ENCODE measurements around the gene ALDH1A3.
A peak's percentile ranks its signal among the peaks of the same experiment; 100 is the strongest.

The ALDH1A3 gene

DNA sequence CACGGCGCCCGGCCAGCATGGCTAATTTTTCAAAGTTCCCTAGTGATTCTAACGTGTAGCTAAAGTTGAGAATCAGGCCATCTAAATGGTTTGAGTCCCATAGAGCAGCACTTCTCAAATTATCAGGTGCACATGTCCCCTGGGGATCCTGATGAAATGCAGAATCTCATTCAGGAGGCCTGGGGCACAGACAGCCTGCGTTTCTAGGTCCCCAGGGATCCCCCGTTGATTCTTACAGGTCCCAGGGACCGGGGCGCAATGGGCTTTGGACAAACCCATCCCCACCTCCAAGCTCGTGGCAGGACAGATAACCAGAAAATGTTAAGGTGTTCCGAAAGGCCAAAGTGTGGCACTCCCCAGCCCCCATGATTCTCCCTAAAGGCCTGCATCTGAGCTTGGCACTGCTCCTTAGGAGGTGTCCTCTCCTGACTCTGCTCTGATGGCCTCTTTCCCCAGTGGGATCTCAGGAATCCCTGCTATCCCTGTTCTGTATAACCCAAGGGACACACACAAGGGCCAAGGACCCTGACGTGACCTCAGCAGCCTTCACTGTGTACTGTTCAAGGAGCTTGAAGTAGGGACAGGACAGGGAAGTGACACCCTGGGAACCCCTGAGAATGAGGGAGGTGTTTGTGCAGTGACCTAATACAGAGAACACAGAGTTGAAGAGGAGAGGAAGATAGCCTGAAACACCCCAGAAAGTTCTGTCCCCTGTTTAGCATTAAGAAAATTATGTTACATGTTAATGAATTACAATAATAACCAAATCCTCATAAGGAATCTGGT is 47.5 kb downstream of the ALDH1A3 start:
- no peak for FAIRE-seq

DNA sequence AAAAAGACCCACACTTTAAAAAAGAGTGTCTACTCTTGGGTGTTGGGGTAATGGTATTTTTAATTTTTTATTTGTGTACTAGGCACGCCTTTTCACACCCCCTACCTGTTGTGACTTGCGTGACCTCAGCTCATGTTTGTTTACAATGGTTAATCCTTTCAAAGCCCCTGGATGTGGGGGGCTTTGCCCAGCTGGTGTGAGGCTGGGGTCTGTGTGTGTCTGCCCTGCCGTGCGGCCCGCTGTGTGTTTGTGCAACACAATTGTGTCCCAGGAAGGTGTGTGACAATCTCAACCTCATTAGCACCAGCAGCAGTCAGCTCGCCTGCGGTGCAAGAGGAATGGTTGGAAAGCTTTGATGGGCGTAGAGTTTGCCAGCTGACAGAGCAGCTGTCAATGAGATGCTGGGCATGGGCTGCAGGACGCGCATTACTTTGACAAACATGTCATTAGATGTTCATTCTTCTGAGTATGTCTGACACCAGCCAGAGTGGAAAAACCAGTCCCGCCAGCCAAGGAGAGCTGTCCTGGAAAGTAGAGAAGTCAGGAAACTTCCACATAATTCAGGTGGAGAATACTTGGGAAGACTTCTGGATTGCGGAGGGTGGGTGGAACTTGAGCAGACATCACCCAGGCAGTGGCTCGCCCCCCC is 49.1 kb downstream of the ALDH1A3 start:
- FAIRE-seq: no peak

DNA sequence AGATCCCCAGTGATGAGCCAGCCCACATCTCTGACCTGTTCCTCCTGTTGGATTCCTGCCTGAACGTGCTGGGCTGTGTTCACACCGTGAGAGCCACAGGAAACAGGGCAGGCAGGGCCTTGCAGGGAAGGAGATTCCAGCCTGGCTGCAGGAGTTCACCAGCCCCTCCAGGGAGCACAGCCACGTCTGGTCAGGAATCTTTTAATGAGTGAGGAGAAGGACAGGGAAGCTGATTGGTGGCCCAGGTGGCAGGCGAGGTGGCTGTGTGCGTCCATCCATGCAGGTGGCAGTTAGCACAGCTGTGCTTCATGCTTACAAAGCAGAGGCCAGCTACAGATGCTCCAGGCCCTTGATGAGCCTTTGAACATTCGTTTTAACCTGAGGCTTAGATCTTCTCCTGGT is 50.0 kb downstream of the ALDH1A3 start:
- FAIRE-seq: no peak

DNA sequence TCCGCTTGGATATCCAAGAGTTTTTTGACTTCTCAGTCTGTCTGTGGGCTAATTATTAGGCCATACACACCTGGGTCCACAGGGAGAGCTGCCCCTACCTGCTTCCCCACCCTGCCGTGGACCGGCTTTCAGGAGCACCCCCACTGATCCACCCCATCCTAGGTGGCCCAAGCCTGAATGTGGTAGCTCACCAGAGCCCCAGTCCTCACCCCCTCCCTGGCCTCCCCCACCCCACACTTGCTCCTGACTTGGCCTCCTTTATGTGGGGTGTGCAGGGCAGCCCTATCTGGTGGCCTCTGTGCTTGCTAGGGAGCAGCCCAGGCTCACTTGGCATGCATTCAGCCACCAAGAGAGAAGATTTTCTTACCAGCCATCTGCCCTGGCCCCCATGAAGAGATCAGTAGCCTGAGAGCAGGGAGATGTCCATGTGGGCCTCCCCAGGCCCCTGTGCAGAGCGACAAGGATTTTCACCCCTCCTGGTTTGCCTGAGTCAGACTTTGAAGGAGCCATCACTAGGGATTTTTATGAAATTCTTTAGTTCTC is 50.7 kb downstream of the ALDH1A3 start:
- no peak for FAIRE-seq

DNA sequence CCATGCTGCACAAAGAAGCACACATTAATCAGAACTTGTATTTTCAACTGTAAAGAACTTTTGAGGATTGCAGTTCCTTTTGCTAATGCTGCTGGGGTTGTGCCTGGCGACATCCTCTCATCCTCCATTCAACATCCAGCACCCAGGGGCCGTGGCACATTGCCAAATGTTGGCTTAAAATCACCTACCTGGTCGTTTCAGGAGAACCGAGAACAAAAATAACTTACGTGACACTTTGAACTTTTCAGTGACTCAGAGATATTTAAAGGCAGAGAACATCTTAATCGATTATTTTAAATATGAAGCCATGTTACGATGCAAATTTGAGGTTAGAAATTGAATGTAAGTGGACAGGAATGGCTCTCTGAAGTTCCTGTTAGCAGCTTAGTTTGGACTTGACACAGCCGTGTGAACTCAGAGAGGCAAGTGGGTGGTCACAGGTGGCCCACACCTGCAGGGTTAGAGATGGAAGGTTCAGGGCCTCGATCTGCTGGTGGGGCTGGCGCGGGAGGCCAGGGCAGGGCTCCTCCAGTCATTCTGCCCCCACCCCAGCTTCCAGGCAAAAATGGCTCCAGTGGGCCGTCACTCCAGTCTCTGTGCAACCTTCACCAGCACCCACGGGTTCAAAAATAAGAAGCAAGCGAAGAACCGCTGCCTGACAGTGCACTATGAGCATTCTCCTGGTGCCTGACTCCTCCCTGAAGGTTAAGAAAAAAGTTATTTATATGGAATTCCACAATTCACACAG is 51.7 kb downstream of the ALDH1A3 start:
- no peak for FAIRE-seq

DNA sequence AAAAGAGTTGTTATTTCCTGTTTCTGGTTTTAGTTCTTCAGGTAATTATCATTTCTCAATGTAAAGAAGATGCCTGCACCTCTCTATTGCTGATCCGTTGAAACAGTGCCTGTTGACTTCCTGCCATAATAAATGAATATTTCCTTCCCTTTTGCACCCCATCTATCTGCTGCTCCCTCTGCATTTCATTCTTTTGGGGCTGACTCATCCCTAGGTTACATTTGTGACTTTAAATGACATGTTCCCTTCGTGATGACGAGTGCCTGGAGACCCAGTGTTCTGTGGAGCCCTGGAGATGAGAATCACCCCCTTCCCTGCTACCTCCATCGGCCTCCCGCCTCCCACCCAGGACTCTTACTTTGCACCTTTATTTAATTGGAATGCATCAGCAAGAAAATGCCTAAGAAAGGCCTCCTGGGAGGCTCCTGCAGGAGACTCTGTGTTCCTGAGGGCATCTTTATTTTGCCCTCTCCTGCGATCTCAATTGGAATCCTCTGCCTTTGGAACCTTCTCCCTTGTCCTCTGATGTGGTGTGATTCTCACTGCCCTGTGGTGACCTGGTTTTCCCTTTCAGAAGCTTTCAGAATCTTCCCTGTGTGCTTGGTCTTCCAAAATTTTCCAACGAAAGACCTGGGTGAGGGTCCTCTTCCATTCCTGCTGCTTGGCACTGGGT is 53.2 kb downstream of the ALDH1A3 start:
- FAIRE-seq: no peak

DNA sequence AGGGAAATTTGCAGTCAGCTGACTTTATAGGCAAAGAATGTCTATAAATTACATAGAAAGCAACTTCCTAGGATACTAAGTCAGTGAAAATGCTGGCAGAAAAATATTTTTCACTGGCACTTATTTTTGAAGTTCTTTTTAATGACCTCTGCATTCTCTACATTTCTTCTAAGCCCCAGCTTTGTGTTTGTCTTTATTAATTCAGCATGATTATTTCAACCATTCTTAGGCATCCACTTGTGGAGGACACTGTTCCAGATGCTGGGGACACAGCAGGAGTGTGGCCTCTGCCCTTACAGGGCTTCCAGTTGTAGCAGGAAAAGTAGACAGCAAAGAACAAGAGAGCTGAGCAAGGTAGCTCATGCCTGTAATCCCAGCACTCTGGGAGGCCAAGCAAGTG is 54.5 kb downstream of the ALDH1A3 start:
- FAIRE-seq: no peak

DNA sequence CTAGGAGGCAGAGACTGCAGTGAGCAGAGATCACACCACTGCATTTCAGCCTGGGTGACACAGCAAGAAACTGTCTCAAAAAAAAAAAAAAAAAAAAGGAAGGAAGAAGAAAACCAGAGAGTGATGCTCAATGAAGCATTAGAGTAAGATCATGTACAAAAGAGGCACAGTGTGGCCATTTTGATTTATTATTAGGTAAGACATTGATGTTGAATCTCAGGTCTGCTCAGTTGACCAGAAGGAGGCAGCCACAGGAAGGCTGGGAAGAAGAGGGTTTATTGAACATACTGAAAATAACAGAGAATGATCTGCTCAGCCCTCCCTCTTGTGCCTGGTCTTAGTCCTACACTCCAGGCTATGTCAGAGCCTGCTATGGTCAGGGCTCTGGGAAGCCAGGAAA is 55.1 kb downstream of the ALDH1A3 start:
- no peak for FAIRE-seq

DNA sequence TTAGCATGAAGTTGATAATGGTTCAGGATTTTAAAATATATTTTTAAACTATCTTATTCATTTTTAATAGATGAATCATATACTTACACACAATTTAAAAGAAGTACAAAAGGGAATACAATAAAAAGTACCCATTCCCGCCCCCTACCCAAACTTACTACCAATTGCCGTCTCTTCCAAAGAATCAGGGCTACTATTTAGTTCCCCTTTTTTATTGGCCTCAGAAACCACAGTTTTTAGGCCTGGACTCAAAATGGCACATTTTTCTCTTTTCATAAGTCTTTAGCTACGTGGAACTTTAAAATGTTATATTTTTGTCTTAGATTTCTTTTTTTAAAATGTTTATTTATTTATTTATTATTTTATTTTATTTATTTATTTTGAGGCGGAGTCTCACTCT is 57.5 kb downstream of the ALDH1A3 start:
- no peak for FAIRE-seq

DNA sequence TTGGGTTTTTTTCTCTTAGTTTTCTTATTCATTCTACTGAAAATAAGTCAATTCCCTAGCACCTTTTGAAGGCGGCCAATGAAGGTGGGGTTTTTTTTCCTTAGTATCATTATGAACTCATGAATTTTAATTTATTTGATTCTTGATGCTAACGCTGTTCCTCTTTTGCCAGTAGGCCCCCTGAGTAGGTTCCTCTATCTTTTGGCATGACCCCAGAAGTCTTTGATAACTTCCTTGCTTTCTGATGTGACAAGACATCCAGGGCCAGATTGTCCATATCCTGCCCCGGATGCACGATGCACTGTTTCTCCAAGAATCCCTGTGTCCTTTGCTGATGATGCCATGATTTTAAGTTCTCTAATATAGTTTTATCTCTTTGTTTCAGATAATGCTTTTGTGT is 60.2 kb downstream of the ALDH1A3 start:
- no peak for FAIRE-seq

DNA sequence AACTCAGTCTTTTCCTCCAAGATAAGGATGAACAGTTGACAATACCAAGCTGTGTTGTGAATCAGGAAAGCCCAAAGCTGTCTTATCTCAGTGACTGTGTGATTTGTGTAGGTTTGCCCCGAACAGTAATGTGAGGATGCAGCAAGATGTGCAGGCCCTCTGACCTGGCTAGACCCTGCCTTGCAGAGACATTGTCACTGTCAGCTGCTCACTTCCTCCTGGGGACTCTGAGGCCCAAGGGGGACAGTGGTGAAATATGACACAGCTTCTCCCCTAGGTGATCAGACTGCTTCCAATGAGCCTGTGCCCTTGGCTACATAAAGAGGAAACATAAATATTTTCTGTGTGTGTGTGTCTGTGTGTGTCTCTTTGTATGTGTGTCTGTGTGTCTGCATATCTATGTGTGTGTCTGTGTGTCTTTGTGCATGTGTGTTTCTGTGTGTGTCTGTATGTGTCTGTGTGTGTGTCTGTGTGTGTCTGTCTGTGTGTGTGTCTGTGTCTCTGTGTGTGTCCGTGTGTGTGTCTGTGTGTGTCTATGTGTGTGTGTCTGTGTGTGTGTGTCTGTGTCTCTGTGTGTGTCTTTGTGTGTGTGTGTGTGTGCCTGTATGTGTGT is 61.2 kb downstream of the ALDH1A3 start:
- no peak for FAIRE-seq

DNA sequence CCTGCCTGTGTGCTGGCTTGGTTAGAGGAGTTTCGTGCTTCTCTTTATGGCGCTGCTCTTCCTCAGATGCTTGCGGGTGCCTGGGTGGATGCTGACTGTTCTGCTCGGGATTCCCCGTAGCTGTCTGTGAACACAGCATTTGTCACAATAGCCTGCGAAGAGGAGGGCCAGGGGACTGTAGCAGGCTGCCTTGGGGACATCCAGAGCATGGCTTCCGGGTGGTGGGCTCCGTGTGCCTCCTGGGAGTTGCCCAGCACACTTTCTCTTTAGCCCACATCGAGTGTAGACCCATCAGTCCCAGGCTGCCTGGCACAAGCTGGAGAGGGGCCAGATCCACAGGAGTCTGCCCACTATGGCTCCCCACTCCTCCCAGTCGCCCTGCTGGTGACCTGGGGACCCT is 61.9 kb downstream of the ALDH1A3 start:
- FAIRE-seq: no peak

DNA sequence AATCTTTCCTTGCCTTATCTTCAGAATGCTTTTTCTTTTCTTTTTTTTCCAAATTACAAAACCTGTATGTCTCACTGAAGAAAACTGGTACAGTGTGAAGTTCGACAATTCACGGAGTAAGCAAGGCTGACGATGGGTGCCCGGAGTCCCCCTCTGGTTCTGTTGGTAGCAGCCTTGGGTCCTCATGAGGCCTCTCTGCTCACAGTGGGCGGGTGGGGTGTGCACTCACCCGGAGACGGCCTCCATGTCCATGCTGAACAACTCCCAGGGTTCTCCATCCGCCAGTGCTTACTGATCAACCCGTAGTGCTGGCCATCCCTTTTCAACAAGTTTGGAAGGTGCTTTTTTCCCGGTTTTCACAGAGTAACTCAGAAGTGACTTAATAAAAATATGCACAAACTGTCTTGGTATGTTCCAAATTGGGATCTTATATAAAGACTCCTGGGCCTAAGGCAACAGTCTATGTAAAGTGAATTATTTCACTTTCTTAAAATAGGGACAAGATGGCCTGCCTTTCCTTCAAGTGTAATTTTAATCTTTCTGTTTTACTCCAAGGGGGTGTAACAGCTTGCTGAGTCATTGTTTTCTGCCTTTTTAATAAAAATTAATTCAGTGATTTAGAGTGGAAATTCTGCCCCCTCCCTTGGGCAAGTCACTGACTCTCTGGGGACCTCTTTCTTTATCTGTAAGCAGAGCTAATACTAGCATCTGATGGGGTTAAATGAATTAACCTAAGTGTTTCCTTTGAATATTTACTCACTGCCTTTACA is 63.2 kb downstream of the ALDH1A3 start:
- FAIRE-seq: no peak

DNA sequence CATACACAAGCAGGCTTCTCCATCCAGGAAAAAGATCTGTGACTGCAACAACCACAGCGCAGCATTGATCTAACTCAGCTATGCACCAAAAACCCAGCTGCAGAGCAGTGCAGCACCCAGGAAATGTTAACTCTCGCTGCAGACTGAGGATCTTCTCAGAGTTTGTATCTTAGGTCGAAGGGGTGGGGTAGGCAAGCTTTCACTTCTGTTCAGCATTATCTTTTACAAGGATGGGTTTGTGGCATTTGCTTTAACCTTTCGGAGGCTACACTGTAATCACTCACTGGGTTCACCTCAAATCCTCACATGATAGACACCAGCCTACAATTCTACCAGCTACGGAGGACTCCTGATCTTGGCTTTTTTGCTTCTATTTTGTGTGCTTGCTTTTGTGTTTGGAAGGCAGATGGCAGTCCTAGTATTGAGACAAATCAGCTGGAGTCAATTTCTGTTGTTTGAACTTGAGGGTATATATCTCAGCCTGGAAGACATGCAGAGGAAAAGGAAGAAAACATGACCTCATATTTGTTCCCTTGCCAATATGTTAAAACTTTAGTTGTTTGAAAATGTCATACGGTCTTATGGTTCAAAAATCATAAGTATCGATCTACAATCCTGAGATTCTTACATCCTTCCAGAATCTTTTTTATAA is 64.7 kb downstream of the ALDH1A3 start:
- FAIRE-seq: no peak

DNA sequence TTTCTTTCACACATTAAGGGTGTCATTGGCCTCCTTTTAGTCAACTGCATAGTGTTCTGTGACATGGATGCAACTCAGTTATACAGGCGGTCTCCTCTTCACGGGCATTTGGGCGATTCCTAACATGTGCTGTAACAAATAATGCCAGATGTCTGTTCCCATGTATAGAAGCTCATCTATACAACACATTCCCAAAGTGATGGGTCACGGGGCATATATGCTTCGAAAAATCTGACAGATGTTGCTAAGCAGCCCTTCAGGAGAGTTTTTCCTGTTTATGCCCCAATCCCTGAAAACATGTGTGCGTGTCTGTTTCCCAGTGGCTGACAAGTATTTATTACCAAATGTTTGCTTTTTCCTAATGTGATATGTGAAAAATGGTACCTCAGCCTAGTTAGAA is 65.4 kb downstream of the ALDH1A3 start:
- no peak for FAIRE-seq

DNA sequence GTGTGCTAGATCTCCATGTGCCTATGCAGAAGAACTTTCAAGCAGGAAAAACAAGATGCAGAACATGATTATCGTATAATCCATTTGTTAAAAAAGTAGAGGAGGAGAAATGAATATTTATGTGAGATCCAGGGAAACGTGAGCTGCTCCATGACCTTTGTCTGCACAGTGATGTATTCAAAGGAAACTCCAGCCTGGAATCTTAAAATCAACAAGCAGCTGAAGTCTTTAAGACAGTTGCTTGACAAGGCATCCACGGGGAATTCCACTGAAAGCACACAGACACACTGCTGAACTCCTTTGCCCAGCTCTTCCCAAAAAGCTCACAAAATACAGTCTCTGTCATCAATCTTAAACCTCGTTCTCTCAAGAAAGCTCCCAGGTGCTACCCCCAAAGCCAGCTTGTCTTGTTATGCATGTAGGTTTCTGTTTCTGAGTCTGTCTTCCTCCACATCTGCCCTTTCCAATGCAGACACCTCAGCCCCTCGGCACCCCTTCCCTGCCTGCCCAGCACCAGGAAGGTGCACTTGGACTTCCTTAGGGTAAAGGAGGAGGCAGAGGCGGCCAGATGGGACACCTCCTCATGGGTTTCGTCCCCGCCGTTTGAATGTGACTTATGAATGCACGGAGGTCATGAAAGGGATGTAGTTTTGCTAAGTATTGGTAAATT is 68.3 kb downstream of the ALDH1A3 start:
- no peak for FAIRE-seq

DNA sequence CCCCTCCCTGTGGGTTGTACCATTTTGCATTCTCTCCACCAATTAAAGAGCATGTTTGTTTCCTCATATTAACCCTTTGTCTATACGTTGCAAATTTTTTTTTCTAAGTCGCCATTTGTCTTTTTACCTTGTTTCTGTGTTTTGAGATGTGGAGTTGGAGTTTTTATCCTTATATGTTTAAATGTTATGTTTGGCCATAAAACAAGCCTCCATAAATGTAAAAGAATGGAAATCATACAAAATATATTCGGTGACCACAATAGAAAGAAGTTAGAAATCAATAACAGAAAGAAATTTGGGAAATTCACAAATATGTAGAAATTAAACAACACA is 68.8 kb downstream of the ALDH1A3 start:
- FAIRE-seq: peak; percentile 53

DNA sequence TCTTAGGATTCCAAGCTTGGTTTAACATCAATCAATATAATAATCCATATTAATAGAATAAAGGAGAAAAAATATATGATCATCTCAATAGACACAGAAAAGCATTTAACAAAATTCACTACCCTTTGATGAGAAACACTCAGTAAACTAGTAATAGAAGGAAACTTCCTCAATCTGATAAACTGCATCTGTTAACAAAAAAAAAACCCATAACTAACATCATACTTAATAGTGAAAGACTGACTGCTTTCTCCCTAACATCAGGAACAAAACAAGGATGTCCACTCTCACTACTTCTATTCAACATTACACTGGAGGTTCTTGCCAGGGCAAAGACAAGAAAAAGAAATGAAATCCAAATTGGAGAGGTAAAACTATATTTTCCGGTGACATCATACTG is 70.1 kb downstream of the ALDH1A3 start:
- FAIRE-seq: no peak

DNA sequence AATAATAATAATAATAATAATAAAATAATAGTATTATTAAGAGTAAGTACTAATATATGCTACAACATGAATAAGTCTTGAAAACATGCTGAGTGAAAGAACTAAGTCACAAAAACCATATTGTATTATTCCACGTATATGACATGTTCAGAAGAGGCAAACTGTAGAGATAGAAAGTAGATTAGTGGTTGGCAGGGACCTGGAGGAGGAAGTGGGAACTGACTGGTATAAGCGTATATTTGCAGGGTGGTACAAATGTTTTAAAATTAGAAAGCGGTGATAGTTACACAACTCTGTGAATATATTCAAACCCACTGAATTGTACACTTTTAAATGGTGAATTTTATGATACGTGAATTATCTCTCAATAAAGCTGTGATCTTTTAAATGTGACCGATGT is 72.3 kb downstream of the ALDH1A3 start:
- FAIRE-seq: no peak

DNA sequence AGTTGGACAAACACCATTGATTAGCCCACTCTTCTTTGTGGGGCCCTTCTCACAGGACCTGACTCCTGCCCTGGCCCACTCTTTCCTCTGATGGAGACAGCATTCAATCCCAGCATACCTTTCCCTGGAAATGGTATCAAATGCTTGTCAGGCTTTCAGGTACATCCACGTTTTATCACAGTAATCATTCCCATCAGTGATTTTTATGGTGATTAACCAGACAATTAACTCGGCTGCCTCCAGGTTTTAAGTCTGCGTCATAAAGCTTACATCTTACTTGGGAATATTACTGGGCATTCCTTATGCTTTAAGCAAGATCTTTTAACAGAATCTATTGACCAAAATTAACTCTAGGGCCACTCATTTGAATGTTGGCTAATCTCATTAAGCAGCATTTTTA is 72.9 kb downstream of the ALDH1A3 start:
- no peak for FAIRE-seq
